HK-2 (cell line): Measurements from ENCODE around the gene PGAP1.

Experiments
- DNase-seq: peaks from one replicate; pipeline ENCODE4 v3.0.0-alpha.2; 2018; ENCODE audit not compliant: unreplicated experiment

The PGAP1 gene

DNA sequence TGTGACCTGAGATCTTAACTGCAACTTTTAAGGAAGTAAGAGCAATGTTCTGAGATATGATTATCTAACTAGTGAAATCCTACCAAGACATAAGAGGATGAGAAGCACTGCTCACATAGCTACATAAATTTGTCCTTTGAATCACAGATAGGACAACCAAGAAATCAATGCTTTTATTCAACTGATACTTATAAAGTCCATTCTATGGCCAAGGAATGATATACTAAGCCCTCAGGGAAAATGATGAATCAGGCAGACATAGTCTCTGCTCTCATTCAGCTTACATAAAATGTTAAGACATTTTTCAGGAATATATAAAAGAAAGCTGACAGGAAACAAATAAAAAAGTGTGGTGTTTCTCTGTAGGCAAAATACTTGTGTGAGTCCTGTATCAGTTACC is 39.1 kb downstream of the PGAP1 start:
- DNase-seq, result no peak

GRCh38 chr2:196884368-196884767 is 42.1 kb downstream of the PGAP1 start:
- DNase-seq, result no peak

GRCh38 chr2:196876364-196876763 is 50.1 kb downstream of the PGAP1 start:
- DNase-seq, result no peak

GRCh38 chr2:196875414-196875813 is 51.1 kb downstream of the PGAP1 start:
- no peak for DNase-seq

- DNase-seq, result no peak
These were observed 53.0 kb downstream of the PGAP1 start for GRCh38 chr2:196873511-196873910.

DNA sequence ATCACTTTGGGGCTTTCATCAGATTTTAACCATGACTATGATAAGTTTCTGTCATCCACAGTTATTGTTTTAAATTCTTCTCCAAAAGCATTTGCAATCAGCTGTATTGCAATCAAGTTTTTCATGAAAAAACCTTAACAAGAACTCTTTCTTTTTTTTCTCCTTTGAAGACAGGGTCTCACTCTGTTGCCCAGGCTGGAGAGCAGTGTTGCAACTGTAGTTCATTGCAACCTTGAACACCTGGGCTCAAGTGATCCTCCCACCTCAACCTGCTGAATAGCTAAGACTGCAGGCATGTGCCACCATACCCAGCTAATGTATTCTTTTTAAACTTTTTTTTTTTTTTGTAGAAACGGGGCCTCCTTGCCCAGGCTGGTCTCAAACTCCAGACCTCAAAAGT is 71.9 kb downstream of the PGAP1 start:
- DNase-seq, result no peak

GRCh38 chr2:196853301-196854087 is 73.0 kb downstream of the PGAP1 start:
- no peak for DNase-seq

DNA sequence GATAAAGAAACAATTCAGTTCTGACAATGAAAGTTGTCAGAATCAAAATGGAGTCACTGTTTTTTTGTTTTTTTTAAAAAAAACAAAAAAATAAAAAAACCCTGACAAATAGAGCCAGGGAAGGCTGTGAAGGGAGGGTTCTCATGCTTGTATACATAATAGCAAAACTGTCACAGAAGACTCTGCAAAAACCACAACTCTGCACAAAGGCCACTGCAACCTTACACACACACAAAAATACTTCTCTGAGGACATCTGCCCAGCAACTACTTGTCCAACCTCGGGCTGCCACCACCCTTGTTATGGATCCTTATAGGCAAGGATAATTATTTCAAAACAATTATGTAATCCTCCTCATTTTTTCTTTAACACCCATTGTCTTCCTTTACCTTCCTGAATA is 75.4 kb downstream of the PGAP1 start:
- DNase-seq, result no peak

DNA sequence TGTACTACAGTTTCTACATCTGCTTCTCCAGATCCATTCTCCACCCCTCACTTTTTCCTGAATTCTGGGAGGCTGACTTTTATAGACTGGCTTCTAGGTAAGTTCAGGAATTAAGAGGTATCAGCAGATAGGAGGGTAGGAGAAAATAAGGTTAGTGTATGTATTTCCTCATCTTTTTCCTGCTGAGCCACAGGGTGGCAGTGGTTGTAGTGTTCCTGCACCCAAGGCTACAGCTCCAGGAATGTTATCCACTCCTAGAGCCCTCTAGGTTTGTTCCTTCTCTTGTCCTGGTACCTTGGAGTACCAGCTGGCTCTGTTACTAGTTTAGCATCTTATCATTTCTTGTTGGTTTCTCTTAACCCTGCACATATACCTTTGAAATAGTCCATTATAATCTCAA is 76.6 kb downstream of the PGAP1 start:
- DNase-seq, result no peak

- DNase-seq, result no peak
These were observed 80.2 kb downstream of the PGAP1 start for GRCh38 chr2:196846295-196846694.

DNA sequence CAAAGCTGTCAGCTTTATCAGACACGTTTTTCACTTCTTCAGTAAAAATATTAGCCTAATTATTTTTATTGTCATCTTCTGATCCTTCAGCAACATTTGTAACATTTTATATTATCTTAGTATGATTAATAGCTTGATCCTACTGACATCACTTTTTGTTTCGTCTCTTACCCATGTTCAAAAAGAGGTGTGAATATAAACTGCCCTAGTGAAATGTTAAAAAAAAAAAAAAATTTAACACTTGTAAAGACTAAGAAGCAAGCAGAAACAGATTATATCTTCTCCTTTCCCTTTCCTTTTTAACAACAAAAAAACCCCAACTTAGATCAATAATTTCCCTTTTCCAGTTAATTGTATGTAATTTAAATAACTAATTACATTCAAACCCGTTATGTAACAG is 81.1 kb downstream of the PGAP1 start:
- no peak for DNase-seq

DNA sequence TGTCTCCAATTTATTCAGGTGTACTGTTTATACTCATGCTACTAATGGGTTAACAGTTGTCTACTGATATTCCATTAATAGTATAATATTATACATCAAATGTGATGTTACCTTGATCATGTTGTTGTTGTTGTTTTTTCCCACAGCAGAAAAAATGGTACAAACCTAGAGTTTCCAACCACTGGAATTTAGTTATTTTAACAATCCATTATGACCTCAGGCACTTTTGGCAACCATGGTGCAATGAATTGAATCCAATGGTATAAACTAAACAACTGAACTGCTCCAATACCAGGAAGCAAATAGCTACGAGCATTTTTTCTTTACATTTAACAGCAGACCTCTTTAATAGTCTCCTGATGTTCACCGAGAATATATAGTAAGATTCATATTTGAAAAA is 86.3 kb downstream of the PGAP1 start:
- DNase-seq, result no peak

DNA sequence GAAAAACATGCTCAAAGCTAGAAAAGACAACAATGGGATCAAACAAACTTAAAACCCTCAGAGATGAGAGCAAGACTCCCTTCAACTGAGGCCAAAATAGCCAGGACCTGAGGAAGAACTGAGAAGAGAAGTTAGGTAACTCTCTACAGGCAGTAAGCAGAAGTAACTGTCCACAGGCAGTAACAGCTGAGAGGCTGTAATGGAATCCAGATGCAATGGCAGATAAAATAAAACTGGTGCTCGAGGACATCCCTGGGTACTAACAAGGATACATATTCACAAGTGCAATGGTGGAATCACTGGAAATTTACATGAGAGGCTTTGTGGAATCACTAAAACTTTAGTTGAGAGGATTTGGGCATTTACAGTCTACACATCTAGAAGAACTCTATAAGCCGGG is 86.9 kb downstream of the PGAP1 start:
- DNase-seq, result no peak

DNA sequence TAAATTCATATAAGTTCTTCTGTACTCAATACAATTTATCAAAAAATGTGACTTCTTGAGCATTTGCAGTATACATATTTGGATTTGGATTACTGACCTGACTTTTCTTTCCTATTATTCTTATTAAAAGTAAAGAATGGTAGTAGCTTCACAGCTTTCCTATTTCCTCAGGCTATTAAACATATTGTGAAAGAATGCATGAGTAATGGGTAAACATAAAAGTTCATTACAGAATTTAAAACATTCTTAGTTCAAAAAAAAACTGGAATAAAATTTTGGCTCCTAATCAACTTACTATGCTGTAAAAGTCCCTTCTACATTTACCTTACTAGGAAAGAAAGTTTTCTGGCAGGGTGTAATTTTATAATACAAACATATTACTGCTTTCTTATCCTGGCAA is 90.1 kb downstream of the PGAP1 start:
- DNase-seq, result no peak

DNA sequence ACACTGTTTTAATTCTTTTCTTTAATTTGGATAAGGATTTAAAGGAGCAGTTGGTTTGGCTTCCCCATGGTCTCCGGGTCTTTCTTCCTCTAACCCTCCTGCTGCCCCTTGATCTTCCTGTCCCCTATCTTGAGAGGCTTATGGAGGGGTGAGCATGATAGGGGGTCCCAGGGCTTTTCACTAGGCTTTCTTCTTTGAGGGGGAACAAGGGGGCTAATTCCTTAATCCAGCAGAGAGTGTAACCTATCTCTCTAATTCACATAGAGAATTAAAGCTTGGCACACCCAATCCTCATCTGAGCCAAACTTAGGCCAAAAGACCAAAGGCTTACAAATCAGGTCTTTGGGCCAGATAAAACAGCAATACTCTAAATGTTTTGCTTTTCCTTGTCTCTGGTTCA is 95.8 kb downstream of the PGAP1 start:
- no peak for DNase-seq

DNA sequence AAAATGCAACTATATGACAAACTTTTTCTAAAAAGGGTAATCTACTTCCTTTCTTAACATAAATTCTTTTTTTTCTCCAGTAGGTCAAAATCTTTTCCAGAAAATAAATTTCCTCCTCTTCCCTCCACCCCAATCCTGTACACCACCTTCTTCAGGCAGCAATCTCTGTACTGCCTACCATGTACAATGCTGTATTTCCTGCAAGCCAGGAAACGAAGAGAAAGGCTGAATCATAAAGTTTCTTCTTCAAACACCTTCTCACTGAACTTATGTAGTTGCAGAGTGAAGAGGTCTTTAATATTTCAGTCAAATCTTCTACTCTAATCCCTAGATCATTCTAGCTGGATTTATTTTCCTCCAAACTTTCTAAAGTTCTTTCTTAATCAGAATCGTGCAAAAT is 99.2 kb downstream of the PGAP1 start:
- no peak for DNase-seq

DNA sequence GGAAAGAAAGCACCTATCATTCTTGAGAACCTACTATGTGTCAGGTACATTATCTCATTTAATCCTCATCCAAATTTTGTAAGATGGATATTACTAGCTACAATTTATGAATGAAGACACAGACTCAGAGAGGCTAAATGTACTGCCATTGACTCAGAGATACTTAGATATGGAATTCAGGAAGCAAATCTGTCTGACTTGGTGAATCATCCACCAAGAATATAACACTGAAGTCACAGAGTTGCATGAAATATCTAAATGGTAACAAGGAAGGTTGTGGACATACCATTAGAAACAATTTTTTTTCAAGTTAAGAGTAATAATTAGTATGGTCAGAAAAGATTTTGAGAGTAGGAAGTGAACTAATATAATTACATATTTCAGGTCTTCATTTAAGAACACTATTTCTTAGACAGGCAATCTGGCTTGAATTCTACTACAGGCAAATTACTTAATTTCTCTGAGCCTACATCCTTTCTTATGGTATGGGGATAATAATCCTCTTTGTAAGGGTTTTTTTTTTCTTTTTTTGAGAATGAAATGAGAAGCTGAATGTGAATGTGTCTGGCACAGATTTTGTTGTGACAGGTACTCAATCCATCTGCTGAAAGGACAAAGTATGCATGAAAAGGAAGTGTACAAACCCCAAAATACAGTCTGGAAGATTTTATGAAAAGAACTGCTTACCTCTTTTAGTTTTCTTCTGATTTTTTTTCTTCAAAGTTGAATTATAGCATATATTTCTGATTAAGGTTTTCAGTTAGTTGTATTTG is 102.6 kb downstream of the PGAP1 start:
- no peak for DNase-seq

- DNase-seq, result no peak
These were observed 105.3 kb downstream of the PGAP1 start for GRCh38 chr2:196821195-196821594.

GRCh38 chr2:196809260-196809659 is 117.2 kb downstream of the PGAP1 start, which contains the start of gene C2orf66:
Gene C2orf66 (minus strand): TSS chr2:196809355. CDS start chr2:196809336, 19 bp downstream.
- DNase-seq, result no peak

DNA sequence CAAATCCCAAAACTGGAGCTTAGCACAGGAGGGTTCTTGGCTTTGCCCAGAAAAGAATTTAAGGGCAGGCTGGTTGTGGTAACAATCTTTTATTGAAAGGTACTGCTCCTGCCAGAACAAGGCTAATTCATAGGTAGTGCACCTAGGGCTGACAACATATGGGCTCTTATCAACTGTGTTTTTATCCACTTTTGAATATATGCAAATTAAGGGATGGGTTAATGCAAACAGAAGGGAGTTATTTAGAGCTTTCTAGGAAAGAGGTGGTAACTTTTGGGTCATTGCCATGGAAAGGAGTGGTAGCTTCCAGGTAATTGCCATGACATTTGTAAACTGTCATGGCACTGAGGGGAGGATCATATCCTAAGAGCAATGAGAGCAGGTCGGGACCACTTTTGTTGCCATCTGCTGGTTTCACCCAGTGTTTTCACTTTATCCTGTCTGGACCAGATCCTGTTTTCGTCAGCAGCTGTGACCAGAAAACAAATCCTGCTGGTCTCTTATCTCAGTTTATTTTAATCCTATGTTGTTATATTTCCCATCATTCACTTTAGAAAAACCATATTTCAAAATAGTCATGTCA is 118.3 kb downstream of the PGAP1 start:
- DNase-seq, result no peak

DNA sequence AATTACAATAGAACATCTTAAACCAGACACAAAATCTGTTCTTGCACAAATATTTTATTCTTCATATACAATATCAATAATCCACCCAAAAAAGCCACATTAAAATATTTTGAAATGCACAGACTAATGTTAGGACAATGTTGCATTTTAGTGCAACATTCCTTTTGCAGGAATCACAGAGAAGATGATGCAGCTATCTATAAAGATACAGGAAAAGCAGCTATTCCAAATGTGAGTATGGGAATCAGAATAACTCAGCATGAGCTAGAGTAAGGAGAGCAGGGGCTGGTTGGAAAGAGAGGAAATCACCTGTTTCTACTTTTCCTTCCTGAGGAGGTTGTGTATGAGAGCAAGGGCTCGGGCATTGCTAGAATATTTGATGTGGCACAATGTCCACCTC is 122.1 kb downstream of the PGAP1 start:
- no peak for DNase-seq

- no peak for DNase-seq
These were observed 124.1 kb downstream of the PGAP1 start for GRCh38 chr2:196802401-196802800.
